ENCODE measurements around the gene FNDC11.
"Not testable (repeated sequence)": the region's sequence is repeated elsewhere in the genome, so short reads cannot be mapped to it uniquely, and the experiment has no call there.

The FNDC11 gene

DNA sequence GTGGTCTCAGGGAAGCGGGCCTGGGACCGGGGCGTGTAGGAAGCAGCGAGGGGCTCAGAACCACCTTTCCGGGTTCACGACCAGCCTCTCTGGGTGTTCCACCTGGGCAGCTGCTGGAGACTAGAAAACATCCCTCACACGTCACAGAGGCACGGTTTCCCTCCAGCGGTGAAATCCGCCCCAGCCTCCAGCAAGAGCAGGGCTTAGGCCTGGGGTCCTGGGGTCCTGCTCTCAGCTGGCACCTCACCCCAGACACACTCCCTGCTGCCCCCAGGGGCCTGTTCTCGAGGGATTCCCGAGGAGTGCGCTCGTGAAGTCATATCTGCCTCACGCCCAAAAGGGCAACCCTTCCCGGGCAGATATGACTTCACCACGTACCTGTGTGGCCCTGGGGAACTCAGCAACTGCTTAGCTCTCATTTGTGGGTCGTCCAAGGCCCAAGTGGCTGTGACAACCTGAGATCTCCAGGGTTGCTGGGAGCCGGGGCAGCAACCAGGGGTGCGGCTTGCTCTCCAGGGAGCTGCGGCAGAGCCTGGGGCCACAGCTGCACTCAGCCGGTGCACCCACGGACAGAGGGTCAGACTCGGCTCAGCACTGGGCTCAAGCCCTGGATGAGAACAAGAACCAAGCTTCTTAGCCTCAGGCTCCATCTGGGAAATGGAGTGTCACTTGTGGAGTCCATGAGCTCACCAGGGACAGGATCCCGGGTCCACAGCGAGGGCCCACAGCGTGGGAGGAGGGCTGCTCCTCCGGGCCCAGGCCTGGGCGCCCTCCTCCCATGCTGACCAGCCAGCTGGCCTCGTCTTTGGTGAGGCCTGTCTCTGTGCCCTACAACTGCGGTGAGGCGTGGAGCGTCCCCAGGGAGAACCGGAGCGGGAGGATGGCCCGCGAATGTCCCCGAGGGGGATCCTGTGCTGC lies 661 bp downstream of the FNDC11 start:
- DNase-seq = no peak

DNA sequence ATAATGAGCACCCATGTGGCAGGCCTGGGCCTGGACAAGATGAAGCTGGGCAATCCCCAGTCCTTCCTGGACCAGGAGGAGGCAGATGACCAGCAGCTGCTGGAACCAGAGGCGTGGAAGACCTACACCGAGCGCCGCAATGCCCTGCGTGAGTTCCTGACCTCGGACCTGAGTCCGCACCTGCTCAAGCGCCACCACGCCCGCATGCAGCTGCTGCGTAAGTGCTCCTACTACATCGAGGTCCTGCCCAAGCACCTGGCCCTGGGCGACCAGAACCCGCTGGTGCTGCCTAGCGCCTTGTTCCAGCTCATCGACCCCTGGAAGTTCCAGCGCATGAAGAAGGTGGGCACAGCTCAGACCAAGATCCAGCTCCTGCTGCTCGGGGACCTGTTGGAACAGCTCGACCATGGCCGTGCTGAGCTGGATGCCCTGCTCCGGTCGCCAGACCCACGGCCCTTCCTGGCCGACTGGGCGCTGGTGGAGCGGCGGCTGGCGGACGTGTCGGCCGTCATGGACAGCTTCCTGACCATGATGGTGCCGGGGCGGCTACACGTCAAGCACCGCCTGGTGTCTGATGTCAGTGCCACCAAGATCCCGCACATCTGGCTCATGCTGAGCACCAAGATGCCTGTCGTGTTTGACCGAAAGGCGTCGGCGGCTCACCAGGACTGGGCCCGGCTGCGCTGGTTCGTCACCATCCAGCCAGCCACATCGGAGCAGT lies 1.9 kb downstream of the FNDC11 start:
- no peak for DNase-seq

GRCh38 chr20:63556873-63557478 lies 3.0 kb downstream of the FNDC11 start:
- DNase-seq = no peak

DNA sequence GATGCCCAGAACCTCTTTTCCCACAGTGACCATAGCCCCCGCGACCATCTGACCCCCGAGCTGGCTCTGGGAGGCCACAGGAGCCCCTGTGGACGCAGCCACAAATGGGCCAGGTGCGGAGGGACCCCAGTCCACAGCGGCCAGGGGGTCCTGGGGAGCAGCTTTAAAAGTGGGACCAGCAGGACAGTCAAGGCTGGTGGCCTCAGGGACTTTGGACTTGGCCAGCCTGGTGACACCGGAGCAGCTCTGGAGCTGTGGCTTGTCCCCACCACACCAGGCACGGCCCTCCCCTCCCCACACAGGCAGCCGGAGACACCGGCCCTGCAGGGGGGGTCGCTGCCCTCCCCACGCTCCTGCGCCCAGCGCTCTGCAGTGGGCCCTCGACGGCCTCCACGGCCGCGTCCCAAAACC lies 3.5 kb downstream of the FNDC11 start:
- DNase-seq = no peak

DNA sequence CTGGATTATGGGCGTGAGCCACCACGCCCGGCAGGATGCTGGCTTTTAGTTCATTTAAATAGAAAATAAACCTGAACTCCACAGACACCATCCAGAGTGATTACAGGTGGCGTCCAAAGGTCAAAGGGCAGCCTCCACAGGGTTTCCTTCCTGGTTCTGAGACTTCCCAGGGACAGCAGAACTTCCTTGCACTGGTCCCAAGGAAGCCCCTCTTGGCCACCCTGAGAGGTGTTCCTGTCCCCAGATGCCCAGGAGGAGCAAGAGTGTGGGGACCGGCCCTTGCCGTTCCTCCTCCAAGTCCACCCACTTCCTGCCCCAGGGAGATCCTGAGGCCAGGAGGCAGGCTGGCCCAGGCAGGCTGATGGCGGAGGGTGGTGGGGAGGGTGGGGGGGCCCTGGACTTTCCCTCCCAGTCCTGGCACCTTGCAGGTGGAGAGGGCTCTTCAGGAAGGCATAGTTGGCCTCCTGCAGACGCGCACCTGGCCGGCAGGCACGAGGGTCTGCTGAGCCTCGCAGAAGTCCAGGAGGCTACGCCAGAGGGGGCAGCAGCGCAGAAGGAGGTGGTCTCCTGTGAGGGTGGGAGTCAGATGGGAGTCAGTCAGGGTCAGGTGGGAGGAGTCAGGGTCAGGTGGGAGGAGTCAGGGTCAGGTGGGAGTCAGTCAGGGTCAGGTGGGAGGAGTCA lies 5.0 kb downstream of the FNDC11 start:
- DNase-seq = no peak

DNA sequence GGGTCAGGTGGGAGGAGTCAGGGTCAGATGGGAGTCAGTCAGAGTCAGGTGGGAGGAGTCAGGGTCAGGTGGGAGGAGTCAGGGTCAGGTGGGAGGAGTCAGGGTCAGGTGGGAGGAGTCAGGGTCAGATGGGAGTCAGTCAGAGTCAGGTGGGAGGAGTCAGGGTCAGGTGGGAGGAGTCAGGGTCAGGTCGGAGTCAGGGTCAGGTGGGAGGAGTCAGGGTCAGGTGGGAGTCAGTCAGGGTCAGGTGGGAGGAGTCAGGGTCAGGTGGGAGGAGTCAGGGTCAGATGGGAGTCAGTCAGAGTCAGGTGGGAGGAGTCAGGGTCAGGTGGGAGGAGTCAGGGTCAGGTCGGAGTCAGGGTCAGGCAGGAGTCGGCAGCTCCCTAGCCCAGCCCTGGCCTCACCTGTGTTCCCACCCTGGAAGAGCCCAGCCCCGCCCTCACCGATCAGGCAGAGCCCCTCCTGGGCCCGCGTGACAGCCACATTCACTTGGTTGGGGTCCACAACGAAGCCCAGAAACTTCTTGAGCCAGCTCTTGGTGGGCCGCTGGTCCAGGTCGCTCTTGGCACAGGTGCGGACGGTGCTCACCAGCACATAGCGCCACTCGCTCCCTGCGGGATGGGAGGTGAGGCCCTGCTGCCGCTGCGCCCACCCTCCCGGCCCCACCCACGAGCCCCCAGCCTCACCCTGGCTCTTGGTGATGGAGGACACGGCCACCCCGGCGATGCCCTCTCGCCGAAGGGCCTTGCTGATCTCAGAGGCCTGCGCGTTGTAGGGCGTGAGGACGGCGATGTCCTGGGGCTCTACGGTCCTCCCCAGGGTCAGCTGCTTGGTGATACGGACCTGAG lies 5.8 kb downstream of the FNDC11 start:
- DNase-seq = not testable (repeated sequence)

DNA sequence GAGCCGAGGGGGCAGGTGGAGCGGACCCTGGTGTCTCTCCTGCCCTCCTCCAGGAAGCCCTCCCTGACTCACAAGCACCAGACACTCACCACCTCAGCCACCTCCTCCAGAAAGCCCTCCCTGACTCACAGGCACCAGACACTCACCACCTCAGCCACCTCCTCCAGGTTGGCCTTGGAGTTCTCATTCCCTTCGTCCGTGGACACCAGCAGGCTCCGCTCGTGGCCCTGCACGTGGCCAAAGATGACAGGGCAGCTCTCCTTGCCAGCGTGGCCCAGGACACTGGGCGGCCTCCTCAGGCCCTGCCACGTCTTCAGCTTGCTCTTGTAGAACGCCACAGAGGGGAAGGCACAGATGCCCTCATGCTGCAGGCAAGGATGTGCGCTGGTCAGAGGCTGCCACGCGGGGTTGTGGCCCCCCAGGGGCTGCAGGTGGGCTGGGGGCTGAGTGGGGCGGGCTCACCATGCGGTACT lies 6.4 kb downstream of the FNDC11 start:
- DNase-seq = no peak

GRCh38 chr20:63560856-63561609 lies 7.1 kb downstream of the FNDC11 start:
- DNase-seq = no peak

GRCh38 chr20:63561624-63562396 lies 7.9 kb downstream of the FNDC11 start:
- DNase-seq = no peak

GRCh38 chr20:63562461-63563224 lies 8.7 kb downstream of the FNDC11 start:
- no peak for DNase-seq

DNA sequence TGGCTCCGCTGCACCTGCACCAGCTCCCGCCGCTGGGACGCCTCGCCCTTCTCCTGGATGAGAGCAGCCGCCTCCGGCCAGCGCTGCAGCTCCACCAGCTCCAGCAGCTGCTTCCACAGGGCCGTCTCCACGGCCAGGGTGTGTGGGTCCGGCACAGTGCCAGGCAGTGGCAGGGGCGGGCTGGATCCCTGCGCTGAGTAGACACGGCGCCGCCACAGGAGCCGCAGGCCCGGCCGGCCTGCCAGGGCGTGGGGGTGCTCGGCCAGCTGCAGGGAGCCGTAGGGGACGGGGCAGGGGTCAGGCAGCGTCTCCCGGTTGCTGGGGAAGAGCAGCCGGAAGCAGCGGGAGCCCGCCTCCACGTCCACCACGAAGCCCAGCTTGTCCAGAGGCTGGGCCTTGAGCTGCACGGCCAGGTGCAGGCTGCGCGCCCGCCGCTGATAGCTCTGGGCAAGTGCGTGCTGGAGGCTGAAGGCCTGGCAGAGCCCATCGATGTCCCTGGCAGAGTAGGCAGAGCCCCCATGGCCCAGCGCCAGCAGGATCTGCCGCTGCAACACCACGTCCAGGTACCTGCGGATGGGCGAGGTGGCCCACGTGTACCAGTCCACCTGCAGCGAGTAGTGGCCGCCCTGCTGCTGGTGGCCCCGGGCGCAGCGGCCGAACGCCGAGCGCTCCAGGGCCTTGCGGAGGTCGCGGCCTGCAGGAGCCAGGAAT lies 9.4 kb downstream of the FNDC11 start:
- no peak for DNase-seq

DNA sequence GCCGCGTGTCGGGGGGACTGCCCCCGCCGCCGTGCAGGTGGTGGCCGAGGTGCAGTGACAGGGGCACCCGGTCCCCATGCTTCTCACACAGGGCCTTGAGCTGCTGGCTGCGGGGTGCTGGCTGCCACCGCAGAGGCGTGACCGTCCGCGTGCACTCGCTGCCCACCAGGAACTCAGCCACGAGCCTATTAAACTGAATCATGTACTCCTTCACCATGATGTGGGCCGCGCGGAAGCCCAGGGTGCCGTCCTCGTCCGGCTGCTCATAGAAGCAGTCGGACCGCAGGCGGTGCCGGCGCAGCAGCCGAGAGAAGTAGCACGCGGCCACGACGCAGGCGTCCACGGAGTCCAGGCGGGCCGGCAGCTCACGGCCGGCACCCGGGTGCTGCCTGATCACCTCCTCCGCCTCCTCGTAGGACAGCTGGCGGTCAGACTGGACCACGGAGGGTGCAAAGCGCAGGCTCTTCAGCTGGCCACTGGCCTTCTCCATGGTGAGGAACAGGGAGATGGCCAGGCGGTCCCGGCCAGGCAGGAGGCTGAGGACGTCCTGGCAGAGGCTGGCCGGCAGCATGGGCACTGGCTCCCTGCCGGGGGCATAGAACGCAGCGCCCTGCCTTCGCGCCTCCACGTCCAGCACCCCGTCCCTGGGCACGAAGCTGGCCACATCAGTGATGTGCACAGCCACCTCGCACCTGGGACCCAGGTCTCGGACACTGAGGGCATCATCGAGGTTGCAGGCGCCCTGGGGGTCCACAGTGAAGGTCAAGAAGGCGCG lies 10.3 kb downstream of the FNDC11 start:
- no peak for DNase-seq

DNA sequence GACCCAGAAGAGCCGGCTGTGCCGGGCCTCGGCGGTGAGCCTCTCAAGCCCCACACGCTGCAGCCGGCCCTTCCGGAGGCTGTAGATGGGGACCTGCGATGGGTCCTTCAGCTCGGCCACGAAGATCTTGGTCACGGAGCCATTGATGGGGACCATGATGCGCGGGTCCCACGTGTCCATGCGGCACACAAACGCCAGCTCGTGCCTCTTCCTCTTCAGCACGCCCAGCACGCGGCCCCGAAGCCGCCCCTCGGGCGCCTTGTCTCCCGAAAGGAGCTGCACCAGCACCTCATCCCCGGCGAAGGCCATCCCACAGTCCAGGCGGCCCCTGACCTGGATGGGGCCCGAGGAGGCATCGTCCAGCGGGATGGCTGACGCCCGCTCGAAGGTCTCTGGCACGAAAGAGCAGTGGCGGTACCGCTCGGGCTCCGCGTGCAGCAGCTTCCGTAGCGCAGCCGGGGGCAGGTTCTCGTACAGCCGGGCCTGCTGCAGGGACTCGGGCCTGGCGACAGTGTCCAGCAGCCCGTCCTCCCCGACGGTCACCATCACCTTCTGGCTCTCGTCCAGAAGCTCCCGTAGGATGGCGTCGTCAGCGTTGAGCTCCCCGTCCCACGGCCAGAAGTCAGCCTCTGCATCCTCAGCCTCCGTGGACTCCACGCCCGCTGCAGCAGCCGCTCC lies 11.2 kb downstream of the FNDC11 start:
- no peak for DNase-seq

DNA sequence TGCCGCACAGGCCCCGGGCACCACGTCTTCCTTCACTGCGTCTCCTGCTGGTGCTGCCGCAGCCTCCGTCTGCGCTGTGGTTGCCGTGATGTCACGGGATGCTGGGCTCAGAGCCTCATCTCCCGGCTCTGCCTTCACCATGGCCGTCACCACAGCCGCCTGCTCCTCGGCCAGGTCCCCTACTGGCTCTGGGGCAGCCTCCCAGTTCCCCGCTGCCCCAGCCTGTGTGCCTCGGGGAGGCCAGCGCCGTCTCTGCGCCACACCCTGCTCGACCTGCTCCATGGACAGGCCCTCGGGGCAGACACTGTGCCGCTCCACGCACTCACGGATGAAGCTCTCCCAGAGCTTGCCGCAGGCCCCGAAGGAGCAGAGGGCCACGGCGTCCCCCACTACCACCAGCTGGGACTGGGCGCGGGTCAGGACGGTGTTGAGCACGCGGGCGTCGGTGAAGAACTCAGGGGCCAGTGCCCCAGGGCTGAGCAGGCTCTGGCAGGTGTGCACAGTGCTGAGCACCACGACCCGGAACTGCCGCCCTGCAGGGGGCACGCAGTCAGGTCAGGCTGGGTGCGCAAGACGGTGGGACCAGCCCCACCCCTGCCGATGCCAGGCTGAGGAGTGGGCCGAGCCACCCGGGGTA lies 11.9 kb downstream of the FNDC11 start:
- DNase-seq = no peak

DNA sequence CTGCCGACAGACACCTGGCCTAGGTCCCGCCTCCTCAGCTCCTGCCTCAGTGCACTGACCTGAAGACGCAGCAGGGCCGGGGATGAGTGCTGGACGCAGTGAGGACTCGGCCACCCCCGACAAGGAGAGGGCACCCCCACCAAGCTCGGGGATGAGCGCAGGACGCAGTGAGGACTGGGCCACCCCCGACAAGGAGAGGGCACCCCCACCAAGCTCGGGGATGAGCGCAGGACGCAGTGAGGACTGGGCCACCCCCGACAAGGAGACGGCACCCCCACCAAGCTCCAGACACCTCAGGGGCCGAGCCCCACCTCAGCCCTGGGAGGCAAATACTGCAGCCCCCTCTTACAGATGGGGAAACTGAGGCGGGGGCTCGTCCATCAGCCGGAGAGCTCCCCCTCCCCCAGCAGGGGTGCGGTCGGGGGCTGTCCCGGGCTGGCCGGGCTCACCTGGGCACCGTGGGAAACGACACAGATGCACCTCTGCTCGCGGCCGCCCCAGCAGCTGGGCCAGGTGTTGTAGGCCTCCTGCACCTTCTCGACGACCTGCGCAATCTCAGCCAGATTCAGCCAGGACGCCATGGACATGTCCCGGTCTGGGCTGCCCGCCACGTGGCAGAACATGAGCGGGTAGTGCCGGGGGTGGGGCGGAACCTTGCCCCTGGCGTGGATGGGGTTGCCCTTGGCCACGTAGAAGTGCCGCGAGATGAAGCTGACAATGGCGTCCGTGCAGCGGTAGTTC lies 12.6 kb downstream of the FNDC11 start:
- DNase-seq = no peak

DNA sequence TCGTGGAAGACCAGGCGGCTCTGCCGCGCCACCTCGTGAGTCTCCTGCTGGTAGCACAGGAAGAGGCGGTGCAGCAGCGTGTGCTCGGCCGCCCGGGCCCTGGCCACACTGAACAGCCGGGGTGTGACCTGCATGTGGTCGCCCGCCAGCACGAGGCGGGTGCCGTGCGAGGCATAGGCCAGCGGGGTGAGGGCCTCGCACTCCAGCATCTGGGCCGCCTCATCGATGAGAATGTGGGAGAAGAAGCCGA lies 13.1 kb downstream of the FNDC11 start:
- no peak for DNase-seq

All from NCI-H446 (cell line).